Measurements from ENCODE around the gene TGFBR3L.
"Not testable (repeated sequence)": the region's sequence is repeated elsewhere in the genome, so short reads cannot be mapped to it uniquely, and the experiment has no call there.

Gene TGFBR3L

GRCh38 chr19:7883105-7883504 is 31.5 kb upstream of the TGFBR3L start:
- DNase-seq (ENCODE audit: insufficient read length) (no peak), FAIRE-seq (no peak)
- no peak for TF ChIP-seq POLR2AphosphoS5 (IDR thresholded peaks at IDR 0.05; ENCODE audit: low read depth, low read length)
- TF ChIP-seq POLR2A (IDR thresholded peaks at IDR 0.05; ENCODE audit: low read depth, low read length), result no peak
- TF ChIP-seq TAF1 (IDR thresholded peaks at IDR 0.05; ENCODE audit: borderline replicate concordance, low read depth, low read length), result no peak

GRCh38 chr19:7883796-7884570 is 30.6 kb upstream of the TGFBR3L start:
- FAIRE-seq (no peak), DNase-seq (ENCODE audit: insufficient read length) (no peak)
- TF ChIP-seq POLR2AphosphoS5 (IDR thresholded peaks at IDR 0.05; ENCODE audit: low read depth, low read length) (no peak), POLR2A (IDR thresholded peaks at IDR 0.05; ENCODE audit: low read depth, low read length) (no peak), TAF1 (IDR thresholded peaks at IDR 0.05; ENCODE audit: borderline replicate concordance, low read depth, low read length) (no peak)

GRCh38 chr19:7885818-7886217 is 28.8 kb upstream of the TGFBR3L start:
- DNase-seq (ENCODE audit: insufficient read length), result no peak
- no peak for FAIRE-seq
- TF ChIP-seq POLR2AphosphoS5 (IDR thresholded peaks at IDR 0.05; ENCODE audit: low read depth, low read length) (no peak), POLR2A (IDR thresholded peaks at IDR 0.05; ENCODE audit: low read depth, low read length) (no peak), TAF1 (IDR thresholded peaks at IDR 0.05; ENCODE audit: borderline replicate concordance, low read depth, low read length) (no peak)

GRCh38 chr19:7887408-7888144 is 27.1 kb upstream of the TGFBR3L start:
- FAIRE-seq (no peak), DNase-seq (ENCODE audit: insufficient read length) (no peak)
- TF ChIP-seq TAF1 (IDR thresholded peaks at IDR 0.05; ENCODE audit: borderline replicate concordance, low read depth, low read length) (no peak), POLR2AphosphoS5 (IDR thresholded peaks at IDR 0.05; ENCODE audit: low read depth, low read length) (no peak), POLR2A (IDR thresholded peaks at IDR 0.05; ENCODE audit: low read depth, low read length) (no peak)

GRCh38 chr19:7888145-7888825 is 26.3 kb upstream of the TGFBR3L start, which contains the start of gene LRRC8E:
Gene LRRC8E (plus strand): TSS chr19:7888510. CDS start chr19:7895604, 7,094 bp downstream.
- no peak for TF ChIP-seq POLR2A (IDR thresholded peaks at IDR 0.05; ENCODE audit: low read depth, low read length)
- no peak for TF ChIP-seq POLR2AphosphoS5 (IDR thresholded peaks at IDR 0.05; ENCODE audit: low read depth, low read length)
- TF ChIP-seq TAF1 (IDR thresholded peaks at IDR 0.05; ENCODE audit: borderline replicate concordance, low read depth, low read length), result no peak
- DNase-seq (ENCODE audit: insufficient read length), result no peak
- no peak for FAIRE-seq

GRCh38 chr19:7888826-7889217 is 25.8 kb upstream of the TGFBR3L start:
- no peak for FAIRE-seq
- TF ChIP-seq POLR2AphosphoS5 (IDR thresholded peaks at IDR 0.05; ENCODE audit: low read depth, low read length) (no peak), TAF1 (IDR thresholded peaks at IDR 0.05; ENCODE audit: borderline replicate concordance, low read depth, low read length) (no peak), POLR2A (IDR thresholded peaks at IDR 0.05; ENCODE audit: low read depth, low read length) (no peak)
- no peak for DNase-seq (ENCODE audit: insufficient read length)

GRCh38 chr19:7893362-7894101 is 21.1 kb upstream of the TGFBR3L start:
- FAIRE-seq; DNase-seq (ENCODE audit: insufficient read length): not testable (repeated sequence)

GRCh38 chr19:7894612-7895309 is 19.9 kb upstream of the TGFBR3L start:
- DNase-seq (ENCODE audit: insufficient read length) (no peak), FAIRE-seq (no peak)
- TF ChIP-seq POLR2A (IDR thresholded peaks at IDR 0.05; ENCODE audit: low read depth, low read length), result no peak
- no peak for TF ChIP-seq TAF1 (IDR thresholded peaks at IDR 0.05; ENCODE audit: borderline replicate concordance, low read depth, low read length)
- no peak for TF ChIP-seq POLR2AphosphoS5 (IDR thresholded peaks at IDR 0.05; ENCODE audit: low read depth, low read length)

- TF ChIP-seq POLR2AphosphoS5 (IDR thresholded peaks at IDR 0.05; ENCODE audit: low read depth, low read length) (no peak), TAF1 (IDR thresholded peaks at IDR 0.05; ENCODE audit: borderline replicate concordance, low read depth, low read length) (no peak), POLR2A (IDR thresholded peaks at IDR 0.05; ENCODE audit: low read depth, low read length) (no peak)
- FAIRE-seq (no peak), DNase-seq (ENCODE audit: insufficient read length) (no peak)
Observed at GRCh38 chr19:7895565-7895964, 19.1 kb upstream of the TGFBR3L start.

GRCh38 chr19:7897292-7897691 is 17.3 kb upstream of the TGFBR3L start:
- TF ChIP-seq POLR2AphosphoS5 (IDR thresholded peaks at IDR 0.05; ENCODE audit: low read depth, low read length), result no peak
- no peak for TF ChIP-seq TAF1 (IDR thresholded peaks at IDR 0.05; ENCODE audit: borderline replicate concordance, low read depth, low read length)
- no peak for TF ChIP-seq POLR2A (IDR thresholded peaks at IDR 0.05; ENCODE audit: low read depth, low read length)
- FAIRE-seq (no peak), DNase-seq (ENCODE audit: insufficient read length) (no peak)
